Neuronal stem cell (in vitro differentiated cells): ENCODE data around the gene PRR16.

ENCODE experiments used
- DNase-seq: peaks from one replicate; pipeline ENCODE4 v3.0.0-alpha.2; 2013; ENCODE audit warnings: low spot score
- H2AFZ ChIP-seq: one replicate; pipeline ENCODE4 v1.6.1; 2013; ENCODE audit warnings: mild to moderate bottlenecking, low read length, inconsistent platforms
- H2AK5ac ChIP-seq: 2 replicates; pipeline ENCODE4 v1.6.1; 2013; ENCODE audit warnings: low read depth, mild to moderate bottlenecking, inconsistent platforms, low read length, moderate library complexity, mixed read lengths
- H2BK120ac ChIP-seq: 2 replicates; pipeline ENCODE4 v1.6.1; 2013; ENCODE audit warnings: low read depth, mild to moderate bottlenecking, inconsistent platforms, low read length, moderate library complexity, mixed read lengths
- H2BK12ac ChIP-seq: one replicate; pipeline ENCODE4 v1.6.1; 2013; ENCODE audit warnings: low read length, inconsistent platforms
- H2BK15ac ChIP-seq: 2 replicates; pipeline ENCODE4 v1.6.1; 2013; ENCODE audit warnings: mild to moderate bottlenecking, low read length, inconsistent platforms, mixed read lengths
- H2BK5ac ChIP-seq: one replicate; pipeline ENCODE4 v1.6.1; 2013; ENCODE audit warnings: inconsistent platforms, mild to moderate bottlenecking, low read length, moderate library complexity
- H3K14ac ChIP-seq: one replicate; pipeline ENCODE4 v1.6.1; 2013; ENCODE audit warnings: low read length, inconsistent platforms
- H3K18ac ChIP-seq: 2 replicates; pipeline ENCODE4 v1.6.1; 2013; ENCODE audit warnings: low read length, inconsistent platforms
- H3K23ac ChIP-seq: 2 replicates; pipeline ENCODE4 v1.6.1; 2013; ENCODE audit warnings: low read depth, mild to moderate bottlenecking, mixed read lengths, low read length, inconsistent platforms; ENCODE audit not compliant: poor library complexity
- H3K27ac ChIP-seq: replicated peaks from 3 replicates; pipeline ENCODE4 v1.5.1; 2013; ENCODE audit warnings: low read length, inconsistent platforms
- H3K27me3 ChIP-seq, 3 experiments: 2 replicates each; pipeline ENCODE4 v1.6.1; 2013; ENCODE audit warnings: low read length in 3 of 3, mild to moderate bottlenecking in 2 of 3, inconsistent platforms in 1 of 3, low read depth in 1 of 3, mixed read lengths in 1 of 3, moderate library complexity in 1 of 3; ENCODE audit not compliant: control insufficient read depth in 3 of 3, insufficient read depth in 3 of 3
- H3K36me3 ChIP-seq, 2 donors: replicated peaks in 1 of 2; 2 replicates each; pipeline ENCODE4 v1.6.1; 2013; ENCODE audit warnings: low read length in 2 of 2; ENCODE audit not compliant: control insufficient read depth in 2 of 2, insufficient read depth in 2 of 2
- H3K4ac ChIP-seq: 2 replicates; pipeline ENCODE4 v1.6.1; 2013; ENCODE audit warnings: inconsistent platforms, mild to moderate bottlenecking, low read length, moderate library complexity
- H3K4me1 ChIP-seq, 2 donors: 1 replicate in 1 of 2; 2 replicates in 1 of 2; pipeline ENCODE4 v1.6.1; 2013; ENCODE audit warnings: low read length in 2 of 2, low read depth in 1 of 2; ENCODE audit not compliant: control insufficient read depth in 2 of 2, insufficient read depth in 1 of 2
- H3K4me2 ChIP-seq: one replicate; pipeline ENCODE4 v1.6.1; 2013; ENCODE audit warnings: mild to moderate bottlenecking, low read length, inconsistent platforms; ENCODE audit not compliant: insufficient read depth, poor library complexity, severe bottlenecking
- H3K4me3 ChIP-seq, 2 donors: 2 replicates each; pipeline ENCODE4 v1.5.1; 2013; ENCODE audit warnings: low read length in 2 of 2, mild to moderate bottlenecking in 2 of 2, inconsistent platforms in 1 of 2, moderate library complexity in 1 of 2
- H3K79me1 ChIP-seq: one replicate; pipeline ENCODE4 v1.6.1; 2013; ENCODE audit warnings: low read depth, mild to moderate bottlenecking, inconsistent platforms, low read length, moderate library complexity
- H3K9ac ChIP-seq: one replicate; pipeline ENCODE4 v1.6.1; 2013; ENCODE audit warnings: mild to moderate bottlenecking, low read depth, low read length, inconsistent platforms; ENCODE audit not compliant: poor library complexity
- H3K9me3 ChIP-seq, 2 donors: replicated peaks in 1 of 2; 2 replicates each; pipeline versions ENCODE3 to v1.6.1; 2013; ENCODE audit warnings: low read length in 2 of 2, mild to moderate bottlenecking in 2 of 2, inconsistent platforms in 1 of 2, low read depth in 1 of 2, mixed read lengths in 1 of 2, moderate library complexity in 1 of 2; ENCODE audit not compliant: control insufficient read depth in 2 of 2, insufficient read depth in 1 of 2
- H4K8ac ChIP-seq: one replicate; pipeline ENCODE4 v1.6.1; 2013; ENCODE audit warnings: low read depth, mild to moderate bottlenecking, inconsistent platforms, low read length, moderate library complexity
- H4K91ac ChIP-seq: one replicate; pipeline ENCODE4 v1.6.1; 2013; ENCODE audit warnings: low read length, low read depth, mild to moderate bottlenecking, inconsistent platforms; ENCODE audit not compliant: poor library complexity
- WGBS, 2 donors: extraction: QIAGEN DNeasy Blood & Tissue Kit; methylation state at CpG; one replicate each; pipeline ENCODE4 v1.1.7; 2013; ENCODE audit warnings: missing lambda C conversion rate in 2 of 2, mixed read lengths in 1 of 2; ENCODE audit not compliant: insufficient read length in 2 of 2, insufficient replicate concordance in 1 of 2; ENCODE audit errors: extremely low coverage in 2 of 2; 5-methylcytosine and 5-hydroxymethylcytosine counted together

The PRR16 gene

GRCh38 chr5:120447706-120448239 lies 16.3 kb upstream of the PRR16 start:
- Histone ChIP-seq H4K8ac (no peak overlapping the region), H2BK5ac (no peak overlapping the region), H3K4me2 (no peak overlapping the region), H4K91ac (no peak overlapping the region), H3K27ac (no peak overlapping the region), H3K4me1 (peaks cover 0 to 2% of the 10 kb centered on the region in 2 donors), H3K9ac (no peak overlapping the region), H2AFZ (no peak overlapping the region), H3K14ac (no peak overlapping the region), H3K23ac (no peak overlapping the region), H2BK15ac (no peak overlapping the region), H2BK12ac (no peak overlapping the region), H3K4ac (no peak overlapping the region), H3K36me3 (no peaks in the 10 kb centered on the region), H2AK5ac (no peak overlapping the region), H2BK120ac (no peak overlapping the region), H3K9me3 (peaks cover 0 to 3% of the 10 kb centered on the region in 2 donors), H3K27me3 (no peaks in the 10 kb centered on the region), H3K18ac (no peak overlapping the region), H3K4me3 (no peak overlapping the region), H3K79me1 (no peaks in the 10 kb centered on the region)
- no CpG with 5 or more reads among the region's 1 CpG for WGBS, 2 donors
- DNase-seq: no peak

GRCh38 chr5:120449501-120449900 lies 14.6 kb upstream of the PRR16 start:
- no peak overlapping the region for H3K27ac ChIP-seq
- no peak for DNase-seq
- H3K36me3 ChIP-seq: no peaks in the 10 kb centered on the region
- H3K9me3 ChIP-seq: peaks cover 0 to 3% of the 10 kb centered on the region in 2 donors
- no peak overlapping the region for H2AK5ac ChIP-seq
- no peak overlapping the region for H3K4me2 ChIP-seq
- no peak overlapping the region for H2BK5ac ChIP-seq
- no peak overlapping the region for H3K18ac ChIP-seq
- no peak overlapping the region for H3K4ac ChIP-seq
- no peaks in the 10 kb centered on the region for H3K79me1 ChIP-seq
- H3K14ac ChIP-seq: no peak overlapping the region
- no peak overlapping the region for H2BK12ac ChIP-seq
- H4K8ac ChIP-seq: no peak overlapping the region
- WGBS, 2 donors: no CpG with 5 or more reads among the region's 3 CpGs
- peaks cover 4 to 7% of the 10 kb centered on the region in 2 donors for H3K4me1 ChIP-seq
- no peak overlapping the region for H4K91ac ChIP-seq
- H2BK120ac ChIP-seq: no peak overlapping the region
- H3K4me3 ChIP-seq: no peak overlapping the region
- H2BK15ac ChIP-seq: no peak overlapping the region
- no peak overlapping the region for H3K9ac ChIP-seq
- no peak overlapping the region for H2AFZ ChIP-seq
- H3K27me3 ChIP-seq: no peaks in the 10 kb centered on the region
- H3K23ac ChIP-seq: no peak overlapping the region

- DNase-seq: no peak
- no peak overlapping the region for H2BK15ac ChIP-seq
- H3K4ac ChIP-seq: no peak overlapping the region
- H4K8ac ChIP-seq: no peak overlapping the region
- WGBS, 2 donors: no CpG with 5 or more reads among the region's 5 CpGs
- H2BK5ac ChIP-seq: no peak overlapping the region
- H2BK12ac ChIP-seq: no peak overlapping the region
- no peaks in the 10 kb centered on the region for H3K36me3 ChIP-seq
- H3K4me3 ChIP-seq: no peak overlapping the region
- no peaks in the 10 kb centered on the region for H3K79me1 ChIP-seq
- H3K27me3 ChIP-seq: no peaks in the 10 kb centered on the region
- no peak overlapping the region for H2BK120ac ChIP-seq
- H3K9ac ChIP-seq: no peak overlapping the region
- H2AFZ ChIP-seq: no peak overlapping the region
- no peak overlapping the region for H2AK5ac ChIP-seq
- H3K4me1 ChIP-seq: peaks cover 6 to 7% of the 10 kb centered on the region in 2 donors
- H3K27ac ChIP-seq: no peak overlapping the region
- H3K14ac ChIP-seq: no peak overlapping the region
- no peak overlapping the region for H3K4me2 ChIP-seq
- no peak overlapping the region for H4K91ac ChIP-seq
- no peak overlapping the region for H3K18ac ChIP-seq
- H3K23ac ChIP-seq: no peak overlapping the region
- H3K9me3 ChIP-seq: peaks cover 0 to 3% of the 10 kb centered on the region in 2 donors
These were observed 13.2 kb upstream of the PRR16 start for GRCh38 chr5:120450910-120451309.

- peaks cover 4 to 7% of the 10 kb centered on the region in 2 donors for H3K4me1 ChIP-seq
- H2BK5ac ChIP-seq: no peak overlapping the region
- H4K8ac ChIP-seq: no peak overlapping the region
- no peak overlapping the region for H2BK120ac ChIP-seq
- H3K79me1 ChIP-seq: no peaks in the 10 kb centered on the region
- H3K9me3 ChIP-seq: peaks cover 0 to 3% of the 10 kb centered on the region in 2 donors
- H3K9ac ChIP-seq: no peak overlapping the region
- peak overlapping the region; percentile 68 for H3K18ac ChIP-seq
- H3K4ac ChIP-seq: no peak overlapping the region
- no peak overlapping the region for H3K27ac ChIP-seq
- no peak overlapping the region for H3K4me2 ChIP-seq
- peak overlapping the region; percentile 14 for H3K23ac ChIP-seq
- H2BK15ac ChIP-seq: no peak overlapping the region
- no peak overlapping the region for H4K91ac ChIP-seq
- H2AFZ ChIP-seq: no peak overlapping the region
- H3K4me3 ChIP-seq: no peak overlapping the region
- H3K36me3 ChIP-seq: no peaks in the 10 kb centered on the region
- peak overlapping the region; percentile 58 for H2AK5ac ChIP-seq
- H3K27me3 ChIP-seq: no peaks in the 10 kb centered on the region
- H3K14ac ChIP-seq: no peak overlapping the region
- WGBS, 2 donors: no CpG with 5 or more reads among the region's 9 CpGs
- DNase-seq: no peak
- no peak overlapping the region for H2BK12ac ChIP-seq
These were observed 12.7 kb upstream of the PRR16 start for GRCh38 chr5:120451445-120451844.
